SK-N-SH (cell line): ENCODE measurements around the gene TDO2. TPM values are rescaled to one million over a fixed set of nuclear protein-coding genes. Genes with fewer than 3 reads are reported as not detected.

Source experiments
- CTCF ChIA-PET: fragments of 300-600, 350-600 bp; formaldehyde crosslinking; extraction: SDS; loops from one replicate; lab custom pipeline; 2021; lab: Yijun Ruan, JAX
- POLR2A ChIA-PET: fragments of 350-600 bp; sonication (Branson Sonifier 250); formaldehyde crosslinking; extraction: SDS; loops from one replicate; lab custom pipeline; 2020; ENCODE audit warnings: antibody characterized with exemption, inconsistent platforms; lab: Yijun Ruan, JAX
- DNase-seq: peaks from one replicate; pipeline ENCODE4 v3.0.0; 2012
- H2AFZ ChIP-seq: fragments of 200-600 bp; sonication (generic); 2 replicates; pipeline ENCODE4 v1.8.1; 2016; ENCODE audit warnings: antibody characterized with exemption, mild to moderate bottlenecking, low read depth
- H3F3A ChIP-seq: fragments of 200-600 bp; sonication (generic); replicated peaks from 2 replicates; pipeline ENCODE3; 2016; ENCODE audit warnings: antibody characterized with exemption, mild to moderate bottlenecking; ENCODE audit not compliant: insufficient read depth
- H3K27ac ChIP-seq, 2 experiments: fragments of 200-500 bp in 1 of 2; fragments of 200-600 bp in 1 of 2; sonication (Bioruptor generic) in 1 of 2; sonication (generic), shearing (Covaris generic) in 1 of 2; 2 replicates each; pipeline versions ENCODE4 v1.5.1 to v1.6.1; 2014 to 2016; ENCODE audit warnings: low read depth in 2 of 2, inconsistent platforms in 1 of 2, low read length in 1 of 2, mild to moderate bottlenecking in 1 of 2, mixed read lengths in 1 of 2
- H3K27me3 ChIP-seq: fragments of 200-600 bp; sonication (generic), shearing (Covaris generic); 2 replicates; pipeline ENCODE4 v1.6.1; 2016; ENCODE audit warnings: mixed run types; ENCODE audit not compliant: insufficient read depth
- H3K36me3 ChIP-seq, 2 experiments: fragments of 200-500 bp in 1 of 2; fragments of 200-600 bp in 1 of 2; sonication (Bioruptor generic) in 1 of 2; sonication (generic) in 1 of 2; replicated peaks in 1 of 2; 2 replicates each; pipeline versions ENCODE3 to v1.5.1; 2014 to 2016; ENCODE audit warnings: low read length in 1 of 2, mild to moderate bottlenecking in 1 of 2; ENCODE audit not compliant: insufficient read depth in 2 of 2, control insufficient read depth in 1 of 2
- H3K4me1 ChIP-seq, 2 experiments: fragments of 200-500 bp in 1 of 2; fragments of 200-600 bp in 1 of 2; sonication (Bioruptor generic) in 1 of 2; sonication (generic), shearing (Covaris generic) in 1 of 2; 2 replicates each; pipeline versions ENCODE4 v1.5.1 to v1.6.1; 2014 to 2016; ENCODE audit warnings: low read depth in 1 of 2, low read length in 1 of 2, mixed run types in 1 of 2; ENCODE audit not compliant: insufficient read depth in 2 of 2, control insufficient read depth in 1 of 2
- H3K4me2 ChIP-seq: fragments of 200-600 bp; sonication (generic), shearing (Covaris generic); 2 replicates; pipeline ENCODE4 v1.6.1; 2017; ENCODE audit warnings: mixed run types
- H3K4me3 ChIP-seq, 2 experiments: fragments of 200-500 bp in 1 of 2; fragments of 200-600 bp in 1 of 2; sonication (Bioruptor generic) in 1 of 2; sonication (generic), shearing (Covaris generic) in 1 of 2; 2 replicates each; pipeline versions ENCODE4 v1.5.1 to v1.8.1; 2014 to 2016; ENCODE audit warnings: low read depth in 2 of 2, inconsistent platforms in 1 of 2, low read length in 1 of 2, mild to moderate bottlenecking in 1 of 2, mixed read lengths in 1 of 2, moderate library complexity in 1 of 2
- H3K79me2 ChIP-seq: fragments of 200-600 bp; sonication (generic); 2 replicates; pipeline ENCODE4 v1.8.1; 2017; ENCODE audit warnings: mild to moderate bottlenecking; ENCODE audit not compliant: insufficient read depth
- H3K9ac ChIP-seq: fragments of 200-600 bp; sonication (generic); 2 replicates; pipeline ENCODE4 v1.6.1; 2017; ENCODE audit warnings: mixed run types
- H3K9me2 ChIP-seq: fragments of 200-600 bp; sonication (generic); 2 replicates; pipeline ENCODE4 v1.6.1; 2017; ENCODE audit warnings: mixed run types
- H3K9me3 ChIP-seq: fragments of 200-600 bp; sonication (generic); 2 replicates; pipeline ENCODE4 v1.6.1; 2017; ENCODE audit warnings: mixed run types, mild to moderate bottlenecking, moderate library complexity
- H4K20me1 ChIP-seq: fragments of 200-600 bp; sonication (generic); 2 replicates; pipeline ENCODE4 v1.6.1; 2017; ENCODE audit warnings: mild to moderate bottlenecking, mixed run types; ENCODE audit not compliant: insufficient read depth
- EZH2phosphoT487 ChIP-seq: fragments of 200-600 bp; sonication (generic); IDR thresholded peaks from 2 replicates; pipeline ENCODE4 v1.6.1; 2017; ENCODE audit warnings: low read depth, mixed run types, mild to moderate bottlenecking, antibody characterized with exemption, moderate library complexity, borderline replicate concordance
- FOXM1 ChIP-seq: IDR thresholded peaks from 2 replicates; pipeline ENCODE4 v1.4.0; 2012; ENCODE audit warnings: low read depth, mild to moderate bottlenecking
- GABPA ChIP-seq: IDR thresholded peaks from 2 replicates; pipeline ENCODE4 v1.4.0; 2012; ENCODE audit warnings: low read depth, mild to moderate bottlenecking
- MXI1 ChIP-seq: IDR thresholded peaks from 2 replicates; pipeline ENCODE4 v1.6.1; 2012; ENCODE audit warnings: mild to moderate bottlenecking, low read depth, low read length, improper control_type of control experiment
- NRF1 ChIP-seq: IDR thresholded peaks from 2 replicates; pipeline ENCODE4 v1.6.1; 2012; ENCODE audit warnings: low read depth, mild to moderate bottlenecking, low read length
- RAD21 ChIP-seq: IDR thresholded peaks from 2 replicates; pipeline ENCODE4 v1.6.1; 2012; ENCODE audit warnings: mild to moderate bottlenecking, low read length
- SIN3A ChIP-seq: IDR thresholded peaks from 2 replicates; pipeline ENCODE4 v1.6.1; 2012; ENCODE audit warnings: low read depth, mild to moderate bottlenecking, low read length, moderate library complexity, borderline replicate concordance
- WGBS: methylation state at CpG from one replicate; pipeline ENCODE4 v1.1.6; 2017; ENCODE audit warnings: low lambda C conversion rate; 5-methylcytosine and 5-hydroxymethylcytosine counted together
- polyA plus RNA-seq, 3 experiments: library from polyadenylated mRNA; depleted of rRNA; stranded (reverse); fragments of >200 nt; gene quantifications; 2 replicates each; pipeline ENCODE4 v1.2.3, GENCODE V29; 2012
- TF ChIP-seq, protein P1 (sequence below): IDR thresholded peaks from 2 replicates; pipeline ENCODE4 v1.4.0; 2012; ENCODE audit warnings: low read depth
- TF ChIP-seq, protein P2 (sequence below): IDR thresholded peaks from 2 replicates; pipeline ENCODE4 v1.6.1; 2012; ENCODE audit warnings: mild to moderate bottlenecking, low read depth, low read length, moderate library complexity

The TDO2 gene
- polyA plus RNA-seq, 1 of the 3 experiments (the other 2 are of a cell fraction), result not detected

DNA sequence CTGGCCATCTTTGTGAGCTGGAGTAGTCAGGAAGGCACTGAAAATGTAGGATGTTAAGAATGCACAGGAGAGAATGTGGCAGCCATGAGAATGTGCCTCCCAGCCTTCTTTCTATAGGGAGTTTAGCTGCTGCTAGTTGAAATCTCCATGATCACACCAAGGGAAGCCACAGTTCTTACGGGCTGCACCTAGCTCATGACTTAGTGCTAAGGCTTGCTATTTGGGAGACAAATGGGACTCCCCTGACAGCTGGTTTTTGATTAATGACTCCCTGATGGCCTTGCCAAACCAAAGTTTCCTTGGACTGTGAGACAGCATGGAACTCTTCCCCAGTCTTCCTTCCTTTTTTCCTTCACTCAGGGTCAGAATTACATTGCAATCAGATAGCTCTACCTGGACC, 41.0 kb downstream of the TDO2 start:
- Histone ChIP-seq H3K36me3 (no peaks in the 10 kb centered on the region), H3K9me2 (no peaks in the 10 kb centered on the region), H3K79me2 (no peaks in the 10 kb centered on the region), H3K4me2 (no peak overlapping the region), H4K20me1 (no peaks in the 10 kb centered on the region), H3K4me1 (no peaks in the 10 kb centered on the region; a peak in 1 of 4 replicates), H3K27me3 (no peaks in the 10 kb centered on the region), H3K27ac (no peak overlapping the region), H3K9ac (no peak overlapping the region), H3K9me3 (no peaks in the 10 kb centered on the region), H2AFZ (no peak overlapping the region), H3K4me3 (no peak overlapping the region), H3F3A (no peaks in the 10 kb centered on the region)
- no CpG with 5 or more reads among the region's 1 CpG for WGBS
- ChIA-PET CTCF (interaction anchor here (0.6 to 1.7 kb wide), 4 partner anchors 8 to 134 kb away, joined by 3 to 9 read pairs (median 4); no protein-coding TSS in a partner anchor), POLR2A (interaction anchor here (0.6 kb wide), 1 partner anchor 873 kb away, joined by 3 read pairs; no protein-coding TSS in a partner anchor)
- DNase-seq, result no peak
- no peak for TF ChIP-seq SIN3A
- TF ChIP-seq, protein P1, sequence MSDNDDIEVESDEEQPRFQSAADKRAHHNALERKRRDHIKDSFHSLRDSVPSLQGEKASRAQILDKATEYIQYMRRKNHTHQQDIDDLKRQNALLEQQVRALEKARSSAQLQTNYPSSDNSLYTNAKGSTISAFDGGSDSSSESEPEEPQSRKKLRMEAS, result no peak
- no peak for TF ChIP-seq MXI1
- TF ChIP-seq EZH2phosphoT487, result no peak

DNA sequence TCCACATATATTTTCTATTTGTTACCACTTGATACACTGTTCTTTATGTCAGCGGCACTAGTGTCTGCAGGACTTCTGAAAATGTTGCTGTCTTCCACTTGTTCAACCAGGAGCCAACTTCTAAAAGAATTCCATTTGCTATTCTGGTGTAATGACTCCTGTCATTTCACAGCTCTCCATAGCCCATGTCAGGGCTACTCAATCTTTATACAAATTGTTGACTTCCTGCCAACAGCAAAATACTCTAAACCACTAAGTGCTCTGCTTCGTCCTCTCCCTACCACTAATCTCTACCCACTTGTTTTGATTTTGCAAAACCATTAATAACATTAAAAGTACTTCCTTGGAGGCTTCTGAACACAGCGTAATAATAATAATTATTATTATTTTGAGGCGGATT, 43.0 kb downstream of the TDO2 start:
- Histone ChIP-seq H2AFZ (no peak overlapping the region), H3K9me3 (no peaks in the 10 kb centered on the region), H3K9me2 (no peaks in the 10 kb centered on the region), H3K79me2 (no peaks in the 10 kb centered on the region), H3K36me3 (no peaks in the 10 kb centered on the region), H3K4me2 (no peak overlapping the region), H3K27me3 (no peaks in the 10 kb centered on the region), H3K4me3 (no peak overlapping the region), H3K9ac (no peak overlapping the region), H4K20me1 (no peaks in the 10 kb centered on the region), H3K4me1 (no peaks in the 10 kb centered on the region; a peak in 1 of 4 replicates), H3K27ac (no peak overlapping the region), H3F3A (no peaks in the 10 kb centered on the region)
- no peak for DNase-seq
- ChIA-PET POLR2A (no interaction called here), CTCF (interaction anchor here (1.0 kb wide), 1 partner anchor 543 kb away, joined by 3 read pairs; no protein-coding TSS in a partner anchor)
- TF ChIP-seq, protein P2, sequence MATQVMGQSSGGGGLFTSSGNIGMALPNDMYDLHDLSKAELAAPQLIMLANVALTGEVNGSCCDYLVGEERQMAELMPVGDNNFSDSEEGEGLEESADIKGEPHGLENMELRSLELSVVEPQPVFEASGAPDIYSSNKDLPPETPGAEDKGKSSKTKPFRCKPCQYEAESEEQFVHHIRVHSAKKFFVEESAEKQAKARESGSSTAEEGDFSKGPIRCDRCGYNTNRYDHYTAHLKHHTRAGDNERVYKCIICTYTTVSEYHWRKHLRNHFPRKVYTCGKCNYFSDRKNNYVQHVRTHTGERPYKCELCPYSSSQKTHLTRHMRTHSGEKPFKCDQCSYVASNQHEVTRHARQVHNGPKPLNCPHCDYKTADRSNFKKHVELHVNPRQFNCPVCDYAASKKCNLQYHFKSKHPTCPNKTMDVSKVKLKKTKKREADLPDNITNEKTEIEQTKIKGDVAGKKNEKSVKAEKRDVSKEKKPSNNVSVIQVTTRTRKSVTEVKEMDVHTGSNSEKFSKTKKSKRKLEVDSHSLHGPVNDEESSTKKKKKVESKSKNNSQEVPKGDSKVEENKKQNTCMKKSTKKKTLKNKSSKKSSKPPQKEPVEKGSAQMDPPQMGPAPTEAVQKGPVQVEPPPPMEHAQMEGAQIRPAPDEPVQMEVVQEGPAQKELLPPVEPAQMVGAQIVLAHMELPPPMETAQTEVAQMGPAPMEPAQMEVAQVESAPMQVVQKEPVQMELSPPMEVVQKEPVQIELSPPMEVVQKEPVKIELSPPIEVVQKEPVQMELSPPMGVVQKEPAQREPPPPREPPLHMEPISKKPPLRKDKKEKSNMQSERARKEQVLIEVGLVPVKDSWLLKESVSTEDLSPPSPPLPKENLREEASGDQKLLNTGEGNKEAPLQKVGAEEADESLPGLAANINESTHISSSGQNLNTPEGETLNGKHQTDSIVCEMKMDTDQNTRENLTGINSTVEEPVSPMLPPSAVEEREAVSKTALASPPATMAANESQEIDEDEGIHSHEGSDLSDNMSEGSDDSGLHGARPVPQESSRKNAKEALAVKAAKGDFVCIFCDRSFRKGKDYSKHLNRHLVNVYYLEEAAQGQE, result no peak
- TF ChIP-seq FOXM1, result no peak
- WGBS, result 53% methylated on average over 4 of the region's 4 CpGs

DNA sequence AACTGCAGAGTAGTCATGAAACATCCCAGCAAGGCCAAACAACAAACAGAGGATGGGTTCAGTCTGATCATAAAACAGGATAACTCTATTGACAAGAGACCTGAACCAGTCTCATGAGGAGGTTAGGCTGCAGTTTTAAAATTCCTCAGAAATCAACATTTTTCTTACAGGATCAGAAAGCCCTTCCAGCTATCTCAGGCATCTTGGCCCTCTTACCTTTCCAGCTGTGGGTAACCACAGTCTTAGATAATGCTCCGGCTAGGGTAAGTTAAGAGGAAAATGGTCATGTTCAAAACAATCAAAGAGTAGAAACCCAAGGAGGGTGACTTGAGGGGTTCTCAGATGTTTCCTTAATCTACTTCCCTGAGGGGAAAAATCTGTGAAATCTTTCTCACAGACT, 45.0 kb downstream of the TDO2 start:
- Histone ChIP-seq H3K9me2 (no peaks in the 10 kb centered on the region), H3K27ac (no peak overlapping the region), H3K4me1 (peaks cover 0 to 2% of the 10 kb centered on the region in 2 experiments; a peak in 2 of 4 replicates), H3K79me2 (no peaks in the 10 kb centered on the region), H2AFZ (no peak overlapping the region), H3K4me2 (no peak overlapping the region), H3K9me3 (no peaks in the 10 kb centered on the region), H3K27me3 (no peaks in the 10 kb centered on the region), H3K9ac (no peak overlapping the region), H3K4me3 (no peak overlapping the region), H3K36me3 (no peaks in the 10 kb centered on the region), H3F3A (peaks cover 4% of the 10 kb centered on the region), H4K20me1 (no peaks in the 10 kb centered on the region)
- no peak for TF ChIP-seq GABPA
- no peak for TF ChIP-seq NRF1
- no peak for TF ChIP-seq RAD21
- ChIA-PET POLR2A (no interaction called here), CTCF (no interaction called here)
- WGBS, result 81% methylated on average over 1 of the region's 1 CpG
- DNase-seq, result no peak
